Activated B cell treated with CpG ODN at 0.5 μM for 24 hours (primary cell): ENCODE measurements around the gene CLCNKA. TPM values are rescaled to one million over a fixed set of nuclear protein-coding genes. Genes with fewer than 3 reads are reported as not detected.
"Not testable (repeated sequence)": the region's sequence is repeated elsewhere in the genome, so short reads cannot be mapped to it uniquely, and the experiment has no call there.

ENCODE experiments used
- ATAC-seq: fragments of 200-7000 bp; cut with Tn5 transposase; one replicate; pipeline ENCODE4 v1.10.0; 2021; ENCODE audit warnings: low read depth, mild to moderate bottlenecking, moderate library complexity
- CTCF ChIA-PET: fragments of 350-600 bp; sonication (Branson Sonifier 250); formaldehyde crosslinking; loops from one replicate; lab custom pipeline; 2021; ENCODE audit warnings: antibody characterized with exemption; lab: Charles Lee
- POLR2A ChIA-PET: fragments of 350-600 bp; sonication (Branson Sonifier 250); formaldehyde crosslinking; loops from one replicate; lab custom pipeline; 2021; ENCODE audit warnings: antibody characterized with exemption; lab: Charles Lee
- DNase-seq: peaks from one replicate; pipeline ENCODE4 v3.0.0; 2022
- H3K27ac Mint-ChIP-seq: one replicate; pipeline ENCODE4 v1.8.0; 2020; ENCODE audit warnings: mixed read lengths
- H3K27me3 Mint-ChIP-seq: one replicate; pipeline ENCODE4 v1.8.0; 2021; ENCODE audit warnings: mixed read lengths
- H3K36me3 Mint-ChIP-seq: one replicate; pipeline ENCODE4 v1.8.0; 2021; ENCODE audit warnings: low read depth, mixed read lengths
- H3K4me1 Mint-ChIP-seq: one replicate; pipeline ENCODE4 v1.8.0; 2021; ENCODE audit warnings: mixed read lengths
- H3K4me3 Mint-ChIP-seq: one replicate; pipeline ENCODE4 v1.8.0; 2020; ENCODE audit warnings: mild to moderate bottlenecking, mixed read lengths
- H3K9me3 Mint-ChIP-seq: one replicate; pipeline ENCODE4 v1.8.0; 2020; ENCODE audit warnings: mixed read lengths
- CTCF ChIP-seq: fragments of 200-600 bp; IDR thresholded peaks from one replicate; pipeline ENCODE4 v1.8.0; 2022; ENCODE audit warnings: antibody characterized with exemption, mild to moderate bottlenecking
- intact Hi-C: fragments of 100-400 bp; cut with micrococcal nuclease; formaldehyde crosslinking; loops from one replicate; pipeline ENCODE4 v1.15.1; 2024
- total RNA-seq: library from RNA; stranded (reverse); gene quantifications from 2 replicates; pipeline ENCODE4 v1.2.3, GENCODE V29; 2022

Gene CLCNKA
- total RNA-seq, 1 donor from 2014 or later, result 0.24 TPM

GRCh38 chr1:16041200-16041599 lies 19.4 kb downstream of the CLCNKA start:
- intact Hi-C loops, result no loop called here
- TF ChIP-seq CTCF, result no peak
- Mint-ChIP-seq H3K27me3 (peaks cover 12% of the 10 kb centered on the region), H3K36me3 (no peaks in the 10 kb centered on the region), H3K9me3 (no peaks in the 10 kb centered on the region), H3K27ac (no peak overlapping the region), H3K4me1 (no peaks in the 10 kb centered on the region), H3K4me3 (no peak overlapping the region)
- POLR2A ChIA-PET, result interaction anchor here (0.6 kb wide), 1 partner anchor 442 kb away, joined by 4 read pairs; no protein-coding TSS in a partner anchor
- DNase-seq (no peak), ATAC-seq (no peak)
- CTCF ChIA-PET, result interaction anchor here (0.8 to 1.1 kb wide), 3 partner anchors 14 to 408 kb away, joined by 3 read pairs; no protein-coding TSS in a partner anchor

GRCh38 chr1:16042096-16042495 lies 20.3 kb downstream of the CLCNKA start:
- Mint-ChIP-seq H3K4me3 (no peak overlapping the region), H3K27me3 (peaks cover 10% of the 10 kb centered on the region), H3K4me1 (no peaks in the 10 kb centered on the region), H3K9me3 (no peaks in the 10 kb centered on the region), H3K36me3 (no peaks in the 10 kb centered on the region), H3K27ac (no peak overlapping the region)
- DNase-seq (no peak), ATAC-seq (no peak)
- POLR2A ChIA-PET, result interaction anchor here (0.6 kb wide), 1 partner anchor 441 kb away, joined by 4 read pairs; no protein-coding TSS in a partner anchor
- CTCF ChIA-PET, result interaction anchor here (0.8 to 1.1 kb wide), 3 partner anchors 13 to 409 kb away, joined by 3 read pairs; no protein-coding TSS in a partner anchor
- no peak for TF ChIP-seq CTCF
- intact Hi-C loops, result no loop called here

GRCh38 chr1:16042654-16043053 lies 20.8 kb downstream of the CLCNKA start:
- POLR2A ChIA-PET, H3K27ac Mint-ChIP-seq, H3K4me1 Mint-ChIP-seq, DNase-seq, ATAC-seq, H3K4me3 Mint-ChIP-seq, H3K36me3 Mint-ChIP-seq, CTCF ChIA-PET, H3K9me3 Mint-ChIP-seq: not testable (repeated sequence)
- intact Hi-C loops, result loop anchor here (1.0 kb wide), 1 partner anchor 21 kb away; no protein-coding TSS in a partner anchor
- H3K27me3 Mint-ChIP-seq, result peaks cover 13% of the 10 kb centered on the region

GRCh38 chr1:16043521-16043920 lies 21.7 kb downstream of the CLCNKA start, which contains the start of gene CLCNKB:
TSS of gene CLCNKB (plus strand) at chr1:16043782. CDS start at chr1:16044493, 711 bp downstream.
- no peak for TF ChIP-seq CTCF
- Mint-ChIP-seq H3K36me3 (no peaks in the 10 kb centered on the region), H3K27ac (no peak within 1 kb of the TSS), H3K9me3 (no peaks in the 10 kb centered on the region), H3K27me3 (peaks cover 10% of the 10 kb centered on the region), H3K4me3 (no peak within 1 kb of the TSS), H3K4me1 (peaks cover 2% of the 10 kb centered on the region)
- intact Hi-C loops, result loop anchor here (1.0 kb wide), 1 partner anchor 22 kb away; no protein-coding TSS in a partner anchor
- ATAC-seq (no peak), DNase-seq (no peak)
- ChIA-PET POLR2A (no interaction called here), CTCF (no interaction called here)

- DNase-seq, result no peak
- intact Hi-C loops, result loop anchor here (1.0 kb wide), 1 partner anchor 23 kb away; no protein-coding TSS in a partner anchor
Measured at GRCh38 chr1:16043950-16044349, 22.1 kb downstream of the CLCNKA start.

More at GRCh38 chr1:16043950-16044349, 22.1 kb downstream of the CLCNKA start:
- ChIA-PET CTCF (no interaction called here), POLR2A (no interaction called here)
- H3K36me3 Mint-ChIP-seq, result no peaks in the 10 kb centered on the region
- H3K4me1 Mint-ChIP-seq, result peaks cover 3% of the 10 kb centered on the region
- H3K9me3 Mint-ChIP-seq, result no peaks in the 10 kb centered on the region
- TF ChIP-seq CTCF, result no peak
- H3K27me3 Mint-ChIP-seq, result peaks cover 10% of the 10 kb centered on the region
- H3K4me3 Mint-ChIP-seq, result no peak overlapping the region
- no peak overlapping the region for H3K27ac Mint-ChIP-seq
- no peak for ATAC-seq
